ENCODE measurements around the gene RSRP1.
A peak's percentile ranks its signal among the peaks of the same experiment; 100 is the strongest.
"Not testable (repeated sequence)": the region's sequence is repeated elsewhere in the genome, so short reads cannot be mapped to it uniquely, and the experiment has no call there.

RSRP1 gene, protein sequence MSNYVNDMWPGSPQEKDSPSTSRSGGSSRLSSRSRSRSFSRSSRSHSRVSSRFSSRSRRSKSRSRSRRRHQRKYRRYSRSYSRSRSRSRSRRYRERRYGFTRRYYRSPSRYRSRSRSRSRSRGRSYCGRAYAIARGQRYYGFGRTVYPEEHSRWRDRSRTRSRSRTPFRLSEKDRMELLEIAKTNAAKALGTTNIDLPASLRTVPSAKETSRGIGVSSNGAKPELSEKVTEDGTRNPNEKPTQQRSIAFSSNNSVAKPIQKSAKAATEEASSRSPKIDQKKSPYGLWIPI

GRCh38 chr1:25247024-25247828, at the start of gene RSRP1:
TSS of gene RSRP1 (minus strand) at chr1:25247454. CDS start at chr1:25246963, 491 bp downstream.
- peak; percentile 100 for DNase-seq

DNA sequence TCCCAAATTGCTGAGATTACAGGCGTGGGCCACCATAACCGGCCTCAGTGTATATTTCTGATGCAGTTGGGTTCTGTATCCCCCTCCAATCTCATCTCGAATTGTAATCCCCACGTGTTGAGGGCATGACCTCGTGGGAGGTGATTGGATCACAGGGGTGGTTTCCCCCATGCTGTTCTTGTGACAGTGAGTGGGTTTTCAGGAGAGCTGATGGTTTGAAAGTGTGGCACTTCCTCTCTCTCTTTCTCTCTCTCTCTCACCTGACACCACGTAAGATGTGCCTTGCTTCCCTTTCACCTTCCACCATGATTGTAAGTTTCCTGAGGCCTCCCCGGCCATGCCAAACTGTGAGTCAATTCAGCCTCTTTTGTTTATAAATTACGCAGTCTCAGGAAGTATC, 49.2 kb upstream of the RSRP1 start:
- not testable (repeated sequence) for DNase-seq

DNA sequence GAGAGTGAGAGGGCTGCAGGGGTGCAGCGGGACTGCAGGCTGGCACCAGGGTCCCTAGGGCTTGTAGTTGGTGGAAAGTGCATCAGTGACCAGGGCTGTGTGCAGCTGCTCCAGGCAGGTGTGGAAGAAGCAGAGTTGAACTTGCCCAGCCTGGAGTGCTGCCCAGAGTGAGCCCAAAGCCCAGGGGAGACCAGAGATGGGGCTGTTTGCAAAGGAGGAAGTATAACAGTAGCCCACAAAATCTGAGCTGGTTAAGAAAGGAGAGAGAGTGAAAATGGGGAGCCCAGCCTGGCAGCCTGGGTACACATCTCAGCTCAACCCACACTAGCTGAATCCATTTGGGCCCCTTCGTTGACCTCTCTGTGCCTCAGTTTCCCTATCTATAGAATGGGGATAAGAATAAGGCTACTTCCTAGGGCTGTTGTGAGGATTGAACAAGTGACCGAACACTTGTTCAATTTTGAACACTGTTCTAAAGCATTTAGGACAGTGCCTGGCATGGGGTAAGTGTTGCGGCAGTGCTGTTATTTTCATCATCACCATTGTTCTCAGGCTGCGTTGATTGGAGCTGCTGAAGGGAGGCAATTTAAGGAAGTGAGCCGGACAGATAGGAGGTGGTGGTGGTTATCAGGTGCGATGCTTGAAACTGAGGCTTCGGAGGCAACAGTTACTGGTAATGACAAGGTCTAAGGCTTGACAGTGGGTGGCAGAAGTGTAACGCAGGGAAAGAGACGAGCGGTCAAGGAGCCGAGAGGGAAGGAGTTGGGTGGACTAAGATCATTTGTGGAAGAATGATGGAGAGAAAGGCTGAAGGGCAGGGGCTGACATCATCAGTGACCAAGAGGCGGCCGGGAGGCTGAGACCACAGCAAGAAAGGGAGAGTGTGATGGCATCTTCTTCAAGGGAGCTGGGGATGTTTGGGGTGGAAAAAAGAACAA, 47.9 kb upstream of the RSRP1 start:
- not testable (repeated sequence) for DNase-seq

- DNase-seq, result not testable (repeated sequence)
These were observed 46.2 kb upstream of the RSRP1 start for GRCh38 chr1:25293426-25293825.

DNA sequence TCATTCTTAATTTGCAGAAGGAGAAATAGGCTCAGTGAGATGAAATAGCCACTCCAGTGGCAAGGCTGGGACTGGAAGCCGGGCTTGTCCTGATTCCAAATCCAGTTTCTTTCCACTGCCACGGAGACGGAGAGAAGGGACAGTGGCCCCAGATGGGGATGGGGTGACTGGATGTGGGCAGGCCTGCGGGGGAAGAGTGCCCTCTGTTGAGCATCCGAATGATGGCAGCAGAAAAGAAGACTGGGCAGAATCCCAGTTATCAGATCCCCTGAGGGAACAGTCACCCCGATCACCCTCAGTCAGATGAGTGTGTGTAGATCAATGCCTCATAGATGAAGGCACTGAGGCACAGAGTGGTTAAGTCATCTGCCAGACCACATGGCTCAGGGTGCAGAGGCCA, 42.8 kb upstream of the RSRP1 start:
- not testable (repeated sequence) for DNase-seq

DNA sequence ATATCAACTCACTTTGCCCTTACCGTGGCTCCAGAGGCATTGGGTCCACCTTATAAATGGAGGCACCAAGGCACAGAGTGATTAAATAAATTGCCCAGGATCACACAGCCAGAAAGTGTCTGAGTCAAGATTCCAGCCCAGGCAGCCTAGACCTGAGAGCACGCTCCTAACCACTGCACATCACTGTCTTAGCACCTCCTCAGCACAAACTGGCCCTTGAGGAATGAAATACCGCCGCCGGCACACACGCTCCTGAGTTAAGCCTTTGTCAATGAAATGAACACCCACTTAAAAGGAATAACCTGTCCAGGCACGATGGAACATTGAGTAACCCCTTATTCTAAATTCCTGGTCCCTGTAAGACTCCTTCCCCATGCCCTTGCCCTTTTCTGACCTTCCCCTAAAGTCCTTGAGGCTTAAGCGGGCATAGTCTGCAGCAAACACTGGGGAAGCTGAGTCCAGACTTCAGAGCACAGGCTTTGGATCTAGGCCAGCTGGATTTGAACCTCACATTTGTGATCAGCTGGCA, 41.4 kb upstream of the RSRP1 start:
- not testable (repeated sequence) for DNase-seq

- not testable (repeated sequence) for DNase-seq
These were observed 39.9 kb upstream of the RSRP1 start for GRCh38 chr1:25287164-25287563.

DNA sequence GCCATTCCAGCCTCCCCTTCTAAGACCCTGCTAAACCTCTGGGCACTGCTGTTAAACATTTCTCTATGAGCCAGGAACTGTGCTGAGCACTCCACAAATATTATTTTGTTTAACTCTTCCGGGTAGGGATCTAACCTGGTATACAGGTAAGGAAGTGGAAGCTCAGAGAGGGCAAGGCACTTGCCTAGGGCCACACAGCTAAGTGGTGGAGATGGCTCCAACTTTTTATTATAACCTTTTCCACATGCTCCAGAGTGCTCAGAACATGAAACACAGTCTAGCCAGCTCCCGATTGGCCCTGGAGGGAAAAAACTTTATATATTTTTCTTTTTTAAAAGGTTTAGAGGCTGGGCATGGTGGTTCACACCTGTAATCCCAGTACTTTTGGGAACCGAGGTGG, 38.6 kb upstream of the RSRP1 start:
- DNase-seq, result not testable (repeated sequence)

- not testable (repeated sequence) for DNase-seq
These were observed 32.4 kb upstream of the RSRP1 start for GRCh38 chr1:25279693-25280111.

DNA sequence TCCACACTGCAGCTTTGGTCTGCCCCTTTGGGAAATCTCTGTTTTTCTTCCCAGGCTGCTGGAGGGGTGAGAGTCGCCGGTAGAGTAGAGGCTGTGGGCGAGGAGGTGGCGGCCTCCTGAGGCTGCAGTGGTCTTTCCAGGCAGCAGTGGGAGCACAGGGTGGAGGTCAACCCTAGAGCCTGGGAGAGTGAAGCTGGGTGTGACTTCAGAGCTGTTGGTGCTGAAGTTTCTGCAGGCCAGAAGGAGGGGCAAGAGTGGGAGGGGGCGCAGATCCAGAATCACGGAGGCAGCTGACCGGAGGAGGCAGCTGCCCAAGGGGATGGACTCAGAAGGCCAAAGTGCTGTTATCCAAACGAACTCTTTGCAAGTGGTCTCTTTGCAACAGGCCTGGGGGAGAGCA, 31.5 kb upstream of the RSRP1 start:
- not testable (repeated sequence) for DNase-seq

- not testable (repeated sequence) for DNase-seq
These were observed 31.1 kb upstream of the RSRP1 start for GRCh38 chr1:25278358-25278757.

DNA sequence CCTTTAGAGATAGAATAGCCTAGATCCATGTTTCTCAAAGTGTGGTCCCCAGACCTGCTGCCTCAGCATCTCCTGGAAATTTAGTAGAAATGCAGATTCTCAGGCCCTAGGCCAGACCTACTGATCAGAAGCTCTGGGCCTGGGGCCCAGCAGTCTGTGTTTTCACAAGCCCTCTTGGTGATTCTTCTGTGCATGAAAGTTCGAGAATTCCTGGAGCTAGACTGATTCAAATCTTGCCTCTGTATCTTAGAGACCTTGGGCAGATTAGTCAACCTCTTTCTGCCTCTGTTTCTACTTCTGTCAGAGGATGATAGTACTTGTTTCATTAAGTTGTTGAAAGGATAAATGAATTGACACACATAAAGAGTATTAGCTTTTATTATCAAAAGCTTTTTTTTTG, 30.0 kb upstream of the RSRP1 start:
- DNase-seq, result not testable (repeated sequence)

- not testable (repeated sequence) for DNase-seq
These were observed 28.4 kb upstream of the RSRP1 start for GRCh38 chr1:25275648-25276047.

DNA sequence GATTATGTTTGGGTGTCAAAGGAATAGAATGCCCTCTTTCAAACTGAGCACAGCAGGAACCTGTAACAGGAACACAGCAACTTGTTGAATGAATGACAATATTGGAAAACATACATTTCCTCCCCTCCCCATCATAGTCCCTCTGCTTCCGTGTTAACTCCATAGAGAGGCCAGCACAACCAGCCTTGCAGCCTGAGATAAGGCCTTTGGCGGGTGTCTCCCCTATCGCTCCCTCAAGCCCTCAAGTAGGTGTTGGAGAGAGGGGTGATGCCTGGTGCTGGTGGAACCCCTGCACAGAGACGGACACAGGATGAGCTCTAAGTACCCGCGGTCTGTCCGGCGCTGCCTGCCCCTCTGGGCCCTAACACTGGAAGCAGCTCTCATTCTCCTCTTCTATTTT, 25.0 kb upstream of the RSRP1 start, which contains the start of gene RHD:
TSS of gene RHD (plus strand) at position 272 of the 400 bp plus-strand sequence. CDS start at position 311, 39 bp downstream.
- not testable (repeated sequence) for DNase-seq

- DNase-seq, result not testable (repeated sequence)
These were observed 21.0 kb upstream of the RSRP1 start for GRCh38 chr1:25268143-25268760.

DNA sequence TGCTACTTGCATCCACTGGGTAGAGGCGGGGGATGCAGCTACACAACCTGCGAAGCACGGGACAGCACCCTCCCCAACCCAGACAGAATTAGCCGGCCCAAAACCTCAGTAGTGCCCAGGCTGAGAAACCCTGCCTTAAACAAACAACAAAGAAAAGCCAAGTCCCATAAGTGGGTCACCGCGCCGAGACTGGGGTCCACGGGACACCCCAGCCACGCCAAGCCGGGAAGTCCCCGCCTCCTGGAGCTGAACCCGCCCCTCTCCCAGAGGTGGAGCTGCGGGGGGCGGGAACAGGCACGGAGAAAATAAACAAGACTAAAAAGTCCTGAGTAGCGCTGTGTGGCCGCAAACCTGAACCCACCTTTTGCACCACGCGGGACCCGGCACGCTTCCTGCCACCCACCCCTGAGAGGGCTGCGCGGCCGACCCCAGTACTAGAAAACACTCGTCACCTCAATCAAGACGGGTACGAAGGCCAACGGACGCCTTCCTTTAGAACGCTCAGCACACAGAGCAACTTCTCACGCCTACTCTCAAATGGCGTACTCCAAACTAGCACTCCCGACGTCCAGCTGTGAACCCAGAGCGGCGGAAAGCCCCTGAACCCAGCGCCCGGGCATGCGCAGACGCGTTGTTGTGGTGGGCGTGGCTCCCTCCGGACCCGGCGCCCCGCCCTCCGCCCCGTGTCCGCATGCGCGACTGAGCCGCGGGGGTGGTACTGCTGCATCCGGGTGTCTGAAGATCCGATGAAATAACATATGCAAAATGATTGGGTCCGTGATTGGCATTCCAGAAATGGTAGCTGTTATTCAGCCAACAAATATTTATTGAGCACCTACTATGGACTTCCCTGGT, 20.3 kb upstream of the RSRP1 start:
- peak; percentile 90 for DNase-seq

GRCh38 chr1:25266554-25267287, 19.5 kb upstream of the RSRP1 start:
- DNase-seq, result peak; percentile 28

- not testable (repeated sequence) for DNase-seq
These were observed 13.1 kb upstream of the RSRP1 start for GRCh38 chr1:25260336-25260735.

- not testable (repeated sequence) for DNase-seq
These were observed 12.6 kb upstream of the RSRP1 start for GRCh38 chr1:25259813-25260212.

DNA sequence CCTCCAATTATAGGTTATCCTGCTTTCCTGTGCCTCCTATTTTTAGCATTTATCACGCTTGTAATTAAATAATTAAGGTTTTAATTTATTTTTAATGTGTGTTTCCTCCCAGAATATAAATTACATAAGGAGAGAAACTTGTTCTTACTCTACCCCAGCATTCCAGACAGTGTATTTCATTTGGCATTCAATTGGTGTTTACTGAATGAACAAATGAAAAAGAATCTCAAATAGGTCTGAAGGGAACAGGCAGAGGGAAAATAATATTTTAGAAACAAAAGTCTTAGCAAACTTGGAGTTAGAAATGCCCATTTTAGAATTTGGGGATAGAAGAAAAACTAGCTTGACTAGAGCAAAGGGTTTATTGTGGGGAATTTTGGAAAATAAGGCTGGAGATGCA, 9.9 kb upstream of the RSRP1 start:
- DNase-seq, result no peak
